Measurements from ENCODE around the gene XPNPEP2. TPM values are rescaled to one million over a fixed set of nuclear protein-coding genes. Genes with fewer than 3 reads are reported as not detected.

XPNPEP2 gene
- total and polyA plus RNA-seq, 9 of the 15 experiments (the other 6 are each of a cell fraction or from before 2014, with no cell fraction given), result 0.03 to 0.19 (median 0.09) TPM; not detected in 5

DNA sequence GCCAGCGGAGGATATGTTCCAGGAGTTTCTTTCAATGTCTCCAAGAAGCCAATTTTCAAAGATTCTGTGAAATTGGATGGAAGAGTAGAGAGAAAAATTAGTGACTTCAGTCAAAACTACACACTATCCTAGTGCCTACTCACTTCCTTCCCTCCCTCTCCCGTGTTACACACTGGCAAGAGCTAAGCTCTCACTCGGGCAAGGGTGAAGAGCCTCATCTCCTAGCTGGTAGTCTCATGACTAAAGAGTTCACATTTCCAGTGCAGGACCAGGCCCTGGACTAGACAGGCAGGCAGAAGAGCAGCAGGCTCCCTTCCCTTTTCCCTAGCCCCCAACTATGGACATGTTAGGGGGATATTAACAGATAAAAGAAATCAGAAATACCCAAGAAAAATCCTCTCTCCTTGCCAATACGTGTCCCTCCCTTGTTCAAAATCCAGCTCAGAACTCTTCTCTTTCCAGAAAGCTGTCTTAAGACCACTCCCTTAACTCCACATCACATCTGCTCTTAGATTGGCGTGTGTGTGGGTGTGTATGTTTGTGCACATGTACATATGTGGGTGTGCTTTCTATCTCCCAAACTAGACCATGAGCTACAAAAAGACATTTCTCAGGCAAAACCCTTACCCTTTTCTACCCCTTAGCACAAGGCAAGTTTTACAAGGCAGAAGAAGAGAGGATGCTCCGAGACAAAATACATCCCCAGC, 75.0 kb downstream of the XPNPEP2 start:
- intact Hi-C loops (cut with micrococcal nuclease), result no loop called here
- FAIRE-seq (no peak), DNase-seq (ENCODE audit: extremely low read depth in 1 of 4, low spot score in 3 of 4) (no peak), ATAC-seq (no peak)
- Histone ChIP-seq H3K27ac (ENCODE audit: extremely low read depth, low read depth, low read length) (no peak overlapping the region), H3K9ac (ENCODE audit: insufficient read depth in 1 of 2, low read depth in 2 of 2, low read length in 2 of 2) (no peak overlapping the region), H3K9me3 (replicated peaks; ENCODE audit: control insufficient read depth, insufficient read depth, low read depth, low read length) (no peaks in the 10 kb centered on the region), H4K20me1 (replicated peaks; ENCODE audit: control insufficient read depth, insufficient read depth, low read length) (no peaks in the 10 kb centered on the region), H3K79me2 (ENCODE audit: control insufficient read depth, insufficient read depth, low read length) (no peaks in the 10 kb centered on the region), H3K4me1 (replicated peaks in 1 of 2; ENCODE audit: control insufficient read depth in 2 of 2, insufficient read depth in 2 of 2, low read length in 2 of 2) (no peaks in the 10 kb centered on the region; a peak in 1 of 5 replicates), H3K9me1 (ENCODE audit: control insufficient read depth, insufficient read depth, low read length) (no peaks in the 10 kb centered on the region), H3K27me3 (ENCODE audit: control insufficient read depth in 2 of 2, insufficient read depth in 2 of 2, low read length in 2 of 2) (no peaks in the 10 kb centered on the region), H3K36me3 (ENCODE audit: control insufficient read depth, insufficient read depth, low read length) (peaks cover 34% of the 10 kb centered on the region; the same call in 2 of the 3 replicates), H3K4me3 (no peak overlapping the region), H3K4me2 (ENCODE audit: insufficient read depth, low read length) (no peak overlapping the region), H2AFZ (ENCODE audit: low read depth, low read length) (no peak overlapping the region)
- TF ChIP-seq MTA1 (IDR thresholded peaks at IDR 0.05; ENCODE audit: borderline replicate concordance), result no peak
- peak; percentile 37; the same call in 1 of the 2 replicates for TF ChIP-seq EGR1 (conservative IDR thresholded peaks at IDR 0.05)
- in situ Hi-C loops (cut with MboI), result no loop called here
- POLR2A ChIA-PET, result interaction anchor here (0.8 kb wide), 1 partner anchor 20 kb away, joined by 3 read pairs; no protein-coding TSS in a partner anchor
- CTCF ChIA-PET (ENCODE audit: low intra/inter-chr PET ratio), result no interaction called here
- no TSS peak for BruUV-seq (replicated peaks)
- WGBS (ENCODE audit: insufficient coverage, low coverage, missing lambda C conversion rate), result 77% methylated on average over 5 of the region's 6 CpGs

DNA sequence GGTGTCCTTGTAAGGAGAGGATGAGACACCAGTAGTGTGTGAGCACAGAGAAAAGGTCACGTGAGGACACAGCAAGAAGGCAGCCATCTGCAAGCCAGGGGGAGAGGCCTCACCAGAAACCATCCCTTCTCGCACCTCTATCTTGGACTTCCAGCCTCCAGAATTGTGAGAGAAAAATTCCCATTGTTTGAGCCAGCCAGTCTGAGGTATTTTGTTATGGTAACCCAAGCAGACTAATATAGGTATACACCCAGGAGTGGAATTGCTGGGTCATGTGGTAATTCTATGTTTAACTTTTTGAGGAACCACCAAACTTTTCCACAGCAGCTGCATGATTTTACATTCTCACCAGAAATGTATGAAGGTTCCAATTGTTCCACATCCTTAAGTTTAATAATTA, 79.3 kb downstream of the XPNPEP2 start:
- intact Hi-C loops (cut with micrococcal nuclease) (no loop called here), in situ Hi-C loops (cut with MboI) (no loop called here)
- H3K4me1 ChIP-seq (replicated peaks in 1 of 2; ENCODE audit: control insufficient read depth in 2 of 2, insufficient read depth in 2 of 2, low read length in 2 of 2), result no peaks in the 10 kb centered on the region; a peak in 1 of 5 replicates
- H3K9me1 ChIP-seq (ENCODE audit: control insufficient read depth, insufficient read depth, low read length), result no peaks in the 10 kb centered on the region
- 76% methylated on average over 2 of the region's 2 CpGs for WGBS (ENCODE audit: insufficient coverage, low coverage, missing lambda C conversion rate)
- no peaks in the 10 kb centered on the region for H3K79me2 ChIP-seq (ENCODE audit: control insufficient read depth, insufficient read depth, low read length)
- no peak overlapping the region for H3K27ac ChIP-seq (ENCODE audit: extremely low read depth, low read depth, low read length)
- H3K36me3 ChIP-seq (ENCODE audit: control insufficient read depth, insufficient read depth, low read length), result peaks cover 18% of the 10 kb centered on the region
- CTCF ChIA-PET (ENCODE audit: low intra/inter-chr PET ratio), result no interaction called here
- no peaks in the 10 kb centered on the region for H3K9me3 ChIP-seq (replicated peaks; ENCODE audit: control insufficient read depth, insufficient read depth, low read depth, low read length)
- ATAC-seq (no peak), DNase-seq (ENCODE audit: extremely low read depth in 1 of 4, low spot score in 3 of 4) (no peak), FAIRE-seq (no peak)
- no peak overlapping the region for H2AFZ ChIP-seq (ENCODE audit: low read depth, low read length)
- TF ChIP-seq RBM34 (IDR thresholded peaks at IDR 0.05; ENCODE audit: borderline replicate concordance, insufficient read depth, low read length) (no peak), SPI1 (IDR thresholded peaks at IDR 0.05; ENCODE audit: borderline replicate concordance, low read depth, low read length) (no peak), NFIC (IDR thresholded peaks at IDR 0.05) (no peak)
- TF ChIP-seq, protein P1, sequence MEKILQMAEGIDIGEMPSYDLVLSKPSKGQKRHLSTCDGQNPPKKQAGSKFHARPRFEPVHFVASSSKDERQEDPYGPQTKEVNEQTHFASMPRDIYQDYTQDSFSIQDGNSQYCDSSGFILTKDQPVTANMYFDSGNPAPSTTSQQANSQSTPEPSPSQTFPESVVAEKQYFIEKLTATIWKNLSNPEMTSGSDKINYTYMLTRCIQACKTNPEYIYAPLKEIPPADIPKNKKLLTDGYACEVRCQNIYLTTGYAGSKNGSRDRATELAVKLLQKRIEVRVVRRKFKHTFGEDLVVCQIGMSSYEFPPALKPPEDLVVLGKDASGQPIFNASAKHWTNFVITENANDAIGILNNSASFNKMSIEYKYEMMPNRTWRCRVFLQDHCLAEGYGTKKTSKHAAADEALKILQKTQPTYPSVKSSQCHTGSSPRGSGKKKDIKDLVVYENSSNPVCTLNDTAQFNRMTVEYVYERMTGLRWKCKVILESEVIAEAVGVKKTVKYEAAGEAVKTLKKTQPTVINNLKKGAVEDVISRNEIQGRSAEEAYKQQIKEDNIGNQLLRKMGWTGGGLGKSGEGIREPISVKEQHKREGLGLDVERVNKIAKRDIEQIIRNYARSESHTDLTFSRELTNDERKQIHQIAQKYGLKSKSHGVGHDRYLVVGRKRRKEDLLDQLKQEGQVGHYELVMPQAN (IDR thresholded peaks at IDR 0.05; ENCODE audit: borderline replicate concordance), result no peak
- POLR2A ChIA-PET, result no interaction called here
- H4K20me1 ChIP-seq (replicated peaks; ENCODE audit: control insufficient read depth, insufficient read depth, low read length), result no peaks in the 10 kb centered on the region
- no peak overlapping the region for H3K9ac ChIP-seq (ENCODE audit: insufficient read depth in 1 of 2, low read depth in 2 of 2, low read length in 2 of 2)
- no peak overlapping the region for H3K4me3 ChIP-seq
- H3K4me2 ChIP-seq (ENCODE audit: insufficient read depth, low read length), result no peak overlapping the region
- H3K27me3 ChIP-seq (ENCODE audit: control insufficient read depth in 2 of 2, insufficient read depth in 2 of 2, low read length in 2 of 2), result no peaks in the 10 kb centered on the region
- BruUV-seq (replicated peaks), result TSS peak; percentile 34

Data from K562 (cell line).